ENCODE data around the gene GNAI1.

DNA sequence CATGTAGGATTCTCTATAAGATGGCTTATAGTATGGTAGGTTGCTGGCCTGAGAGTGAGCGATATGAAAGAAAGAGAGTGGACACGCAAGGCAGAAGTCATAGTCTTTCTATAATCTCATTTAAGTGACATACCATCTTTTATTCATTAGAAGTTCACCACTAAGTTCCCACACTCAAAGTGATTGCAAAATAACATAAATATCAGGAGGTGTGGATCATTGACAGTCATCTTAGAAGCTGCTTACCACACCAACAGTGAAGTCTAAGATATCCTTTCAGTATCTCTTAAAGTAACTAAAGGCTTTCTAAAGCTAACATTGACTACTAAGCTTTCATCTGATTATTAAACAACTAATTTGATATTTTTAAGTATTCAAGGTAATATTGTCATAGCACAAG lies 36.9 kb upstream of the GNAI1 start:
- TF ChIP-seq, protein P1, sequence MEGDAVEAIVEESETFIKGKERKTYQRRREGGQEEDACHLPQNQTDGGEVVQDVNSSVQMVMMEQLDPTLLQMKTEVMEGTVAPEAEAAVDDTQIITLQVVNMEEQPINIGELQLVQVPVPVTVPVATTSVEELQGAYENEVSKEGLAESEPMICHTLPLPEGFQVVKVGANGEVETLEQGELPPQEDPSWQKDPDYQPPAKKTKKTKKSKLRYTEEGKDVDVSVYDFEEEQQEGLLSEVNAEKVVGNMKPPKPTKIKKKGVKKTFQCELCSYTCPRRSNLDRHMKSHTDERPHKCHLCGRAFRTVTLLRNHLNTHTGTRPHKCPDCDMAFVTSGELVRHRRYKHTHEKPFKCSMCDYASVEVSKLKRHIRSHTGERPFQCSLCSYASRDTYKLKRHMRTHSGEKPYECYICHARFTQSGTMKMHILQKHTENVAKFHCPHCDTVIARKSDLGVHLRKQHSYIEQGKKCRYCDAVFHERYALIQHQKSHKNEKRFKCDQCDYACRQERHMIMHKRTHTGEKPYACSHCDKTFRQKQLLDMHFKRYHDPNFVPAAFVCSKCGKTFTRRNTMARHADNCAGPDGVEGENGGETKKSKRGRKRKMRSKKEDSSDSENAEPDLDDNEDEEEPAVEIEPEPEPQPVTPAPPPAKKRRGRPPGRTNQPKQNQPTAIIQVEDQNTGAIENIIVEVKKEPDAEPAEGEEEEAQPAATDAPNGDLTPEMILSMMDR (IDR thresholded peaks at IDR 0.05; ENCODE audit: borderline replicate concordance, extremely low read depth, low read length, poor library complexity, severe bottlenecking), result no peak
- no peak for TF ChIP-seq EZH2 (IDR thresholded peaks at IDR 0.05; ENCODE audit: borderline replicate concordance, low read depth, low read length, severe bottlenecking)
